ENCODE results near the gene AKR1B15.

GRCh38 chr7:134520130-134520529 lies 28.8 kb upstream of the AKR1B15 start:
- TF ChIP-seq EZH2 (IDR thresholded peaks at IDR 0.05; ENCODE audit: borderline replicate concordance, low read length): no peak
- TF ChIP-seq, protein P1, sequence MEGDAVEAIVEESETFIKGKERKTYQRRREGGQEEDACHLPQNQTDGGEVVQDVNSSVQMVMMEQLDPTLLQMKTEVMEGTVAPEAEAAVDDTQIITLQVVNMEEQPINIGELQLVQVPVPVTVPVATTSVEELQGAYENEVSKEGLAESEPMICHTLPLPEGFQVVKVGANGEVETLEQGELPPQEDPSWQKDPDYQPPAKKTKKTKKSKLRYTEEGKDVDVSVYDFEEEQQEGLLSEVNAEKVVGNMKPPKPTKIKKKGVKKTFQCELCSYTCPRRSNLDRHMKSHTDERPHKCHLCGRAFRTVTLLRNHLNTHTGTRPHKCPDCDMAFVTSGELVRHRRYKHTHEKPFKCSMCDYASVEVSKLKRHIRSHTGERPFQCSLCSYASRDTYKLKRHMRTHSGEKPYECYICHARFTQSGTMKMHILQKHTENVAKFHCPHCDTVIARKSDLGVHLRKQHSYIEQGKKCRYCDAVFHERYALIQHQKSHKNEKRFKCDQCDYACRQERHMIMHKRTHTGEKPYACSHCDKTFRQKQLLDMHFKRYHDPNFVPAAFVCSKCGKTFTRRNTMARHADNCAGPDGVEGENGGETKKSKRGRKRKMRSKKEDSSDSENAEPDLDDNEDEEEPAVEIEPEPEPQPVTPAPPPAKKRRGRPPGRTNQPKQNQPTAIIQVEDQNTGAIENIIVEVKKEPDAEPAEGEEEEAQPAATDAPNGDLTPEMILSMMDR (IDR thresholded peaks at IDR 0.05; ENCODE audit: low read length): peak; percentile 19; the same call in 1 of the 2 replicates
